GM12864 (cell line): ENCODE measurements around the gene COX4I1.

Experiments used
- DNase-seq: peaks from one replicate; pipeline ENCODE4 v3.0.0-alpha.2; 2011; ENCODE audit warnings: low read depth
- H3K4me3 ChIP-seq: 2 replicates; pipeline ENCODE4 v1.5.1; 2011; ENCODE audit warnings: mild to moderate bottlenecking, low read depth, low read length, control low read depth
- TF ChIP-seq, protein P1 (sequence below): IDR thresholded peaks from 2 replicates; pipeline ENCODE4 v1.5.1; 2011; ENCODE audit warnings: low read depth, mild to moderate bottlenecking, moderate library complexity, low read length, control low read depth, inconsistent platforms; ENCODE audit errors: missing control alignments

The COX4I1 gene

GRCh38 chr16:85851034-85851785 lies 51.7 kb downstream of the COX4I1 start:
- no peak overlapping the region for H3K4me3 ChIP-seq
- DNase-seq, result no peak
- TF ChIP-seq, protein P1, sequence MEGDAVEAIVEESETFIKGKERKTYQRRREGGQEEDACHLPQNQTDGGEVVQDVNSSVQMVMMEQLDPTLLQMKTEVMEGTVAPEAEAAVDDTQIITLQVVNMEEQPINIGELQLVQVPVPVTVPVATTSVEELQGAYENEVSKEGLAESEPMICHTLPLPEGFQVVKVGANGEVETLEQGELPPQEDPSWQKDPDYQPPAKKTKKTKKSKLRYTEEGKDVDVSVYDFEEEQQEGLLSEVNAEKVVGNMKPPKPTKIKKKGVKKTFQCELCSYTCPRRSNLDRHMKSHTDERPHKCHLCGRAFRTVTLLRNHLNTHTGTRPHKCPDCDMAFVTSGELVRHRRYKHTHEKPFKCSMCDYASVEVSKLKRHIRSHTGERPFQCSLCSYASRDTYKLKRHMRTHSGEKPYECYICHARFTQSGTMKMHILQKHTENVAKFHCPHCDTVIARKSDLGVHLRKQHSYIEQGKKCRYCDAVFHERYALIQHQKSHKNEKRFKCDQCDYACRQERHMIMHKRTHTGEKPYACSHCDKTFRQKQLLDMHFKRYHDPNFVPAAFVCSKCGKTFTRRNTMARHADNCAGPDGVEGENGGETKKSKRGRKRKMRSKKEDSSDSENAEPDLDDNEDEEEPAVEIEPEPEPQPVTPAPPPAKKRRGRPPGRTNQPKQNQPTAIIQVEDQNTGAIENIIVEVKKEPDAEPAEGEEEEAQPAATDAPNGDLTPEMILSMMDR, result no peak

DNA sequence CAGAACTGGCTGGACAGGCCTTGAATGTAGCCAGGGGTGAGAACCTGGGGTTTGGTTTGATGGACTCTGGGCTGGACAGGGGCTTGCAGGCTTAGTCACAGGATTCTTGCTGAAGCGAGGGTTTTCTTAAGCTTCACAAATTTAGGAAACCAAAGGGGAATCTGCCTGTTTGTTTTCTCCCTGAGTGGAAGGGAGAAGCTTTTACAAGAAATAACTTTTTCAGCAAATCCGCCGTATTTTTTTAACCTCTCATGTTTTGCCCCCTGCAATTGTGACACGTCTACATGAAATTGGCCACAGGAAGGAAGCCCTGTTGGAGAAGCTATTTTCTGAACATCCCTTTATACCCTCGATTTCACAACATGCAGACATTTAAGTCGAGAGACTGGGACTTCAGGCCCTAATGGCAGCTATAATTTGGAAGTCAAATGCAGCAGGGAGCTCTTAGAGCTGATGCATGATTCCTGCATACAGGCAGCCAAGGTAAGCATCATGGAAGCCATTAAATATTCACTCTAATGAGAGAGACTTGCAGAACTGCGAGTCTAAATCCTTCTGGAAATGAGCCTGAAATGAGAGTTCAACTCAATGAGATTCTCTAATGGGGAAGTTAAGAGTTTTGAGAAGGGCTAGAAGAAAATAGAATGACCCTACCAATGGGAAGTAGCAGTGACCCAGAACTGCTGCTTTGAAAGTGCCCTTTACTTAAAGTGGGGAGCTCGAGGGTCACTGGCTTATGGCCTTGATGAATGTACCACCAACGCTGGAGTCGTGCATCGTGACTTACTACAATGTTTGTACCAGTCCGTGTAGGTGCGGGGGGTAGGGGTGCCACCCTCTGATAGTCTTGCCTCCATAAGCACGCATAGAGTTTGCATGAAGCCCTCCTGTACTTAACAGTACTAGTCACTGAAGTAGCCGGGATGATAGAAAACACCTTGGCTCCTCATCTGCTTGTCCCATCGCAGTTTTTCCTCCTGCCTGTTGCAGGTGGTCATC lies 54.4 kb downstream of the COX4I1 start:
- no peak overlapping the region for H3K4me3 ChIP-seq
- no peak for DNase-seq
- TF ChIP-seq, protein P1, result no peak

DNA sequence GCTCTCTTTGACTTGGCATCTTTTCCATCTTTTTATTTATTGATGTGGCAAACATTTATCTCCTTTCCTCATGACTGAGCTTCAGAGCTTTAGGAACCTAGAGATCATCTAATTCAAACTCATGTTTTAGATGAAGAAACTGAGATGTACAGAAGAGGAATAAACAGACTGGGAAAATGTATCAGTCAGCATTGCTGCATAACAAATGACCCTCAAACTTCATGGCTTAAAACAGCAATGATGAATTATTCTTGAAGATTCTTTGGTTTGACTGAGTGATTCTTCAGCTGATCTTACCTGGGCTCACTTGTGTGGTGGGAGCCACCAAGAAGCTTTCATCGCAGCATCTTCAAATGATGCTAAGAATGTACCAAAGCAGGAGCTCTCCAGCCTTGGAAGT lies 55.4 kb downstream of the COX4I1 start:
- no peak overlapping the region for H3K4me3 ChIP-seq
- TF ChIP-seq, protein P1, result no peak

GRCh38 chr16:85856079-85856478 lies 56.6 kb downstream of the COX4I1 start:
- DNase-seq, result no peak
- H3K4me3 ChIP-seq, result no peak overlapping the region
- TF ChIP-seq, protein P1, result no peak

More for the DNA sequence above, 55.4 kb downstream of the COX4I1 start:
- DNase-seq, result no peak

DNA sequence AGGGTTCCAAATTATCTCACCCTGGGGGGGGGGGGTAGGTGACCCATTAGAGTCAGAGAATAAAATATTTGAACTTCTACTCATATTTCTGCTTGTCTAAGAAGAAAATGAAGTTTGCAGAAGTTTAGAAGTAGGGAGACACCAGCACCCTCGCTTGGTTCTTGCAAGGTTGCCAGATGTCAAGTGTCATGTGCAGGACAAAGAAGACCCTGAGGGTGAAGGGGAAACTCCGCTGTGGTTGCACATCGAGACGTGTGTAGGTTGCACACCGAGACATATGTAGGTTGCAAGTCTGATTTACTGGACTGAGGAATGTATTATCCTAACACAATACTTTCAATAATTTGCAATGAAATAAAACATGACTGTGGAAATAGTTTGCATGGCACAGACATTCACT lies 57.1 kb downstream of the COX4I1 start:
- DNase-seq, result no peak
- no peak overlapping the region for H3K4me3 ChIP-seq
- TF ChIP-seq, protein P1, result no peak
